AG09309 (cell line): ENCODE measurements around the gene GRID1.

Experiments
- DNase-seq: peaks from one replicate; pipeline ENCODE4 v3.0.0-alpha.2; 2010; ENCODE audit warnings: low read depth
- H3K4me3 ChIP-seq: 2 replicates; pipeline ENCODE4 v1.5.1; 2011; ENCODE audit warnings: mild to moderate bottlenecking, low read depth, low read length, moderate library complexity; ENCODE audit not compliant: control insufficient read depth
- TF ChIP-seq, protein P1 (sequence below): IDR thresholded peaks from 2 replicates; pipeline ENCODE4 v1.5.1; 2011; ENCODE audit warnings: mild to moderate bottlenecking, low read depth, low read length, inconsistent platforms; ENCODE audit not compliant: insufficient read depth, control insufficient read depth; ENCODE audit errors: missing control alignments

Gene GRID1

DNA sequence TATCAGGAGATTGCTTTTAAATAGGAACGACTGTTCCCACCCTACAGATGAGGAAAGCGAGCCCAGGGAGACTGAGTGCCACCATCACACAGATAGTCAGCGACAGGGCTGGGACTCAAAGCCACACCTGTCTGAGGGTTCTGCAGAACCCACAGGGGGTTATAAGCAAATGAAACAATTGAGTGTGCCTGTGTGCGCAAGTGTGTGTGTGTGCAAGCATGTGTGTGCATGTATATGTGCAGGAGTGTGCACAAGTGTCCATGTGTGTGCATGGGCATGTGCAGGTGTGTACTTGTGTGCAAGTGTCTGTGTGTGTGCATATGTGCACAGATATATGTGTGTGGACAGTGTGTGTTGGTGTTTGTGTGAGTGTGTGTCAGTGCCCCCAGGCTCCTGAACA lies 280.2 kb downstream of the GRID1 start:
- no peak overlapping the region for H3K4me3 ChIP-seq
- TF ChIP-seq, protein P1, sequence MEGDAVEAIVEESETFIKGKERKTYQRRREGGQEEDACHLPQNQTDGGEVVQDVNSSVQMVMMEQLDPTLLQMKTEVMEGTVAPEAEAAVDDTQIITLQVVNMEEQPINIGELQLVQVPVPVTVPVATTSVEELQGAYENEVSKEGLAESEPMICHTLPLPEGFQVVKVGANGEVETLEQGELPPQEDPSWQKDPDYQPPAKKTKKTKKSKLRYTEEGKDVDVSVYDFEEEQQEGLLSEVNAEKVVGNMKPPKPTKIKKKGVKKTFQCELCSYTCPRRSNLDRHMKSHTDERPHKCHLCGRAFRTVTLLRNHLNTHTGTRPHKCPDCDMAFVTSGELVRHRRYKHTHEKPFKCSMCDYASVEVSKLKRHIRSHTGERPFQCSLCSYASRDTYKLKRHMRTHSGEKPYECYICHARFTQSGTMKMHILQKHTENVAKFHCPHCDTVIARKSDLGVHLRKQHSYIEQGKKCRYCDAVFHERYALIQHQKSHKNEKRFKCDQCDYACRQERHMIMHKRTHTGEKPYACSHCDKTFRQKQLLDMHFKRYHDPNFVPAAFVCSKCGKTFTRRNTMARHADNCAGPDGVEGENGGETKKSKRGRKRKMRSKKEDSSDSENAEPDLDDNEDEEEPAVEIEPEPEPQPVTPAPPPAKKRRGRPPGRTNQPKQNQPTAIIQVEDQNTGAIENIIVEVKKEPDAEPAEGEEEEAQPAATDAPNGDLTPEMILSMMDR, result no peak
- DNase-seq, result no peak

DNA sequence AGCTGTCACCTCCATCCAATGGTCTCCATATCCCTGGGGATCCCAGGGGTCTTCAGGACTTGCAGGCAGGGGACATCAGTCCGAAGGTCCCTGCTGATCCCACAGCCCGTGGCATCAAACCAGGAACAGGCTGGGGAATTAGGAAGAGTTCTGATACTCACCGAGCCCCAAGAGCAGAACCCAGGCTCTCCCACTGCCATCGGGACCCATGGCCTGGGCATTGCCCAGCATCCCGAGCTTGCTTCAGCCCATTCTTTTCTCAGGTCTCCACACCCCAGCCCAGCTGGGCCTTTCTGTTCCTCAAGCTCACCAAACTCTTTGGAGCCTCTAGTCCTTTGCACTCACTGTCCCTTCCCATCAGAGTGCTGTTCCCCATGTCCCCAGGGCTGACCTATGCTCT lies 280.9 kb downstream of the GRID1 start:
- H3K4me3 ChIP-seq, result no peak overlapping the region
- TF ChIP-seq, protein P1, result no peak
- no peak for DNase-seq

DNA sequence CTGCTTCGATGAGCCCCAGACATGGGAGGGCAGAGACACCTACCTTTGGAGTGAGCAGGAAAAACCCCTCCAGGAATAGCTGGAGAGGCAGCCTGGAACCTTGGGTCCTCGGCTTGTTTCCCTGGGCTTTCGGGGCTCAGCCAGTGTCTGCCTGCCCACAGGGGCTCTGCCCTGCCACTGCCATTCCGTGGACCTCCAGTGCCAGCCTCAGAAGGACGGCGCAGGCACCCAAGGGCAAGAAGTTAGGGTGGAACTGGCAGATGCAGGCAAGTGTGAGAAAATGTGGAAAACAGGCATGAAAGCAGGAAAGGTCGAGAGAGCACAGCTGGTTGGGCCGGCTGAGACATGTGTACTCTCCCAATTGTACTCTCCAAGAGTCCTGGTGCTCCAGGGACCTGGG lies 281.5 kb downstream of the GRID1 start:
- DNase-seq, result no peak
- H3K4me3 ChIP-seq, result no peak overlapping the region
- TF ChIP-seq, protein P1, result no peak

DNA sequence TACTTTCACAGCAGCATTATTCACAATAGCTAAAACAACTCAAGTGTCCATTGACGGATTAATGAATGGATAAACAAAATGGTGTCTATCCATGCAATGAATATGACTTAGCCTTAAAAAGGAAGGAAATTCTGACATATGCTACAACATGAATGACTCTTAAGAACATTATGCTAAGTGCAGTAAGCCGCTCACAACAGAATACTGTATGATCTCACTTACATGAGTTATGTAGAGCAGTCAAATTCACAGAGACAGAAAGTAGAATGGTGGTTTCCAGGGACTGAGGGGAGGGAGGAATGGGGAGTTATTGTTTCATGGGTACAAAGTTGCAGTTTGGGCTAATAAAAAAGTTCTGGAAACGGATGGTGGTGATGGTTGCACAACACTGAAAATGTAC lies 282.0 kb downstream of the GRID1 start:
- TF ChIP-seq, protein P1, result no peak
- DNase-seq, result no peak
- no peak overlapping the region for H3K4me3 ChIP-seq

DNA sequence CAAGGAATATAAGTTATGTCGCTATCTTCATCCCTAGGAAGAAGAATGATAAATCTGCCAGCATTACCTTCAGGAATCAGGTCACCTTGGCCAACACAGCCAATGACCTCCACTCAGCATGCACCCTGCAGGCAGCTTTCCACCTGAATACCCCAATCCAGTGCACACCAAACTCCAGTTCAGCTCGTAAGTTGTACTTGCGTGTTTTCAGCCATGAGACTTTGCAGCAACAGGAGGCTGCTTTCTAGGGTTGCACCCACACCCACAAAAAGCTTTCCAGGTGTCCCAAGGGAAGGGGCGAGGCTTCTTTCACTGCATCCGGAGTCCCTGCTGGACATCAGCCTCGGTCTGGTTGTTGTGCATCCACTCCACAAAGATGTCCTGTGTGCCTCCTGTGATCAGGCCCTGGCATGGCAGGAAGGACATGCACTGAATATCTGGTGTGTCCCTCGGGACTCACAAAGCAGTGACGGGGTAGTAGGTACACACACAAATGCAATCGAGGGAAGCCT lies 282.9 kb downstream of the GRID1 start:
- no peak for DNase-seq
- no peak overlapping the region for H3K4me3 ChIP-seq
- TF ChIP-seq, protein P1, result no peak

- TF ChIP-seq, protein P1, result no peak
- H3K4me3 ChIP-seq, result no peak overlapping the region
- no peak for DNase-seq
Observed at GRCh38 chr10:86083206-86083605, 283.4 kb downstream of the GRID1 start.

- TF ChIP-seq, protein P1, result no peak
- H3K4me3 ChIP-seq, result no peak overlapping the region
- DNase-seq, result no peak
Observed at GRCh38 chr10:86082556-86082955, 284.0 kb downstream of the GRID1 start.
